K562 (cell line): ENCODE results near the gene ZNF554. TPM values are rescaled to one million over a fixed set of nuclear protein-coding genes. Genes with fewer than 3 reads are reported as not detected.

ENCODE experiments used
- EGR1 ChIP-seq: fragments of 450-650 bp; conservative IDR thresholded peaks from 2 replicates; pipeline ENCODE4 v1.6.1; 2017; ENCODE audit warnings: mild to moderate bottlenecking
- ESRRA ChIP-seq: fragments of 450-650 bp; IDR thresholded peaks from 2 replicates; pipeline ENCODE4 v1.6.1; 2014; ENCODE audit warnings: low read depth, mild to moderate bottlenecking, moderate library complexity, borderline replicate concordance
- FOS ChIP-seq: IDR thresholded peaks from 3 replicates; pipeline ENCODE4 v1.6.1; 2011; ENCODE audit not compliant: insufficient read length; ENCODE audit errors: extremely low read depth
- HBP1 ChIP-seq: fragments of 450-650 bp; formaldehyde crosslinking; IDR thresholded peaks from 2 replicates; pipeline ENCODE4 v1.4.0; 2022; ENCODE audit warnings: missing genetic modification characterization
- ILF3 ChIP-seq: fragments of 450-650 bp; IDR thresholded peaks from 2 replicates; pipeline ENCODE4 v1.6.1; 2018; ENCODE audit warnings: antibody characterized with exemption, mild to moderate bottlenecking, moderate library complexity, borderline replicate concordance
- MEIS2 ChIP-seq: fragments of 450-650 bp; IDR thresholded peaks from 2 replicates; pipeline ENCODE4 v1.6.1; 2014; ENCODE audit warnings: mild to moderate bottlenecking; ENCODE audit not compliant: partially characterized antibody
- MTA2 ChIP-seq: fragments of 450-650 bp; IDR thresholded peaks from 2 replicates; pipeline ENCODE4 v1.6.1; 2016; ENCODE audit warnings: low read depth
- MTA3 ChIP-seq: fragments of 450-650 bp; formaldehyde crosslinking; IDR thresholded peaks from 2 replicates; pipeline ENCODE4 v1.6.1; 2017; ENCODE audit warnings: mild to moderate bottlenecking, borderline replicate concordance
- NBN ChIP-seq: fragments of 450-650 bp; IDR thresholded peaks from 2 replicates; pipeline ENCODE4 v1.6.1; 2016; ENCODE audit warnings: low read depth, mild to moderate bottlenecking
- PCBP2 ChIP-seq: fragments of 200-400 bp; formaldehyde crosslinking; IDR thresholded peaks from 2 replicates; pipeline ENCODE4 v1.6.1; 2018; ENCODE audit warnings: low read length, low read depth, mild to moderate bottlenecking, moderate library complexity; ENCODE audit not compliant: poor library complexity, severe bottlenecking
- U2AF2 ChIP-seq: fragments of 200-400 bp; formaldehyde crosslinking; optimal IDR thresholded peaks from 2 replicates; pipeline ENCODE3; 2017; ENCODE audit warnings: low read depth, mild to moderate bottlenecking, low read length
- YBX1 ChIP-seq: fragments of 450-650 bp; IDR thresholded peaks from 2 replicates; pipeline ENCODE4 v1.7.1; 2016; ENCODE audit warnings: mild to moderate bottlenecking
- ZBTB1 ChIP-seq: sonication (generic); formaldehyde crosslinking; IDR thresholded peaks from 2 replicates; pipeline ENCODE4 v1.8.1; 2023; ENCODE audit warnings: missing genetic modification reagents, low read depth, mild to moderate bottlenecking, borderline replicate concordance
- ZBTB7A ChIP-seq: IDR thresholded peaks from 2 replicates; pipeline ENCODE4 v1.6.1; 2011; ENCODE audit warnings: low read depth, mild to moderate bottlenecking, low read length, moderate library complexity, borderline replicate concordance; ENCODE audit not compliant: control insufficient read depth
- polyA plus RNA-seq, 8 experiments: library from polyadenylated mRNA; depleted of rRNA in 4 of 8; stranded (reverse) in 5 of 8; unstranded in 3 of 8; fragments of >200 nt; fragmentation: Nextera tagmentation in 2 of 8; fragmentation: Illumina TruSeq in 1 of 8; extraction: Ambion mirVana in 2 of 8; extraction: Trizol in 1 of 8; gene quantifications; 2 replicates each; pipeline versions ENCODE4 v1.2.1 to v1.2.3, GENCODE V29; 2011 to 2014; ENCODE audit warnings: inconsistent platforms in 1 of 8, missing spikeins in 1 of 8
- total RNA-seq, 7 experiments: library from RNA; depleted of rRNA in 6 of 7; stranded (reverse); fragments of >200 nt in 6 of 7; fragmentation: Illumina TruSeq in 2 of 7; extraction: Trizol in 2 of 7; gene quantifications; 2 replicates each; pipeline versions ENCODE4 v1.2.1 to v1.2.3, GENCODE V29; 2011 to 2021; ENCODE audit warnings: low replicate concordance in 1 of 7
- TF ChIP-seq, protein P1 (sequence below), 3 experiments: IDR thresholded peaks in 2 of 3; conservative IDR thresholded peaks in 1 of 3; 2 replicates each; pipeline ENCODE4 v1.5.1; 2011 to 2012; ENCODE audit warnings: low read length in 3 of 3, mild to moderate bottlenecking in 3 of 3, control low read depth in 2 of 3, improper control_type of control experiment in 1 of 3, inconsistent platforms in 1 of 3, low read depth in 1 of 3, mixed read lengths in 1 of 3, moderate library complexity in 1 of 3; ENCODE audit not compliant: insufficient read depth in 2 of 3
- TF ChIP-seq, protein P2 (sequence below): sonication (generic); formaldehyde crosslinking; IDR thresholded peaks from 2 replicates; pipeline ENCODE4 v1.8.1; 2023; ENCODE audit warnings: missing genetic modification reagents, mild to moderate bottlenecking, borderline replicate concordance
- TF ChIP-seq, protein P3 (sequence below): fragments of 250-450 bp; sonication (Bioruptor Pico); IDR thresholded peaks from 2 replicates; pipeline ENCODE4 v1.5.0; 2020; ENCODE audit warnings: mild to moderate bottlenecking

ZNF554 gene
- total and polyA plus RNA-seq, 9 of the 15 experiments (the other 6 are each of a cell fraction or from before 2014, with no cell fraction given), result 0.07 to 1.8 (median 1.1) TPM

- TF ChIP-seq HBP1 (CRISPR knock-in tag), result no peak
- TF ChIP-seq, protein P1, sequence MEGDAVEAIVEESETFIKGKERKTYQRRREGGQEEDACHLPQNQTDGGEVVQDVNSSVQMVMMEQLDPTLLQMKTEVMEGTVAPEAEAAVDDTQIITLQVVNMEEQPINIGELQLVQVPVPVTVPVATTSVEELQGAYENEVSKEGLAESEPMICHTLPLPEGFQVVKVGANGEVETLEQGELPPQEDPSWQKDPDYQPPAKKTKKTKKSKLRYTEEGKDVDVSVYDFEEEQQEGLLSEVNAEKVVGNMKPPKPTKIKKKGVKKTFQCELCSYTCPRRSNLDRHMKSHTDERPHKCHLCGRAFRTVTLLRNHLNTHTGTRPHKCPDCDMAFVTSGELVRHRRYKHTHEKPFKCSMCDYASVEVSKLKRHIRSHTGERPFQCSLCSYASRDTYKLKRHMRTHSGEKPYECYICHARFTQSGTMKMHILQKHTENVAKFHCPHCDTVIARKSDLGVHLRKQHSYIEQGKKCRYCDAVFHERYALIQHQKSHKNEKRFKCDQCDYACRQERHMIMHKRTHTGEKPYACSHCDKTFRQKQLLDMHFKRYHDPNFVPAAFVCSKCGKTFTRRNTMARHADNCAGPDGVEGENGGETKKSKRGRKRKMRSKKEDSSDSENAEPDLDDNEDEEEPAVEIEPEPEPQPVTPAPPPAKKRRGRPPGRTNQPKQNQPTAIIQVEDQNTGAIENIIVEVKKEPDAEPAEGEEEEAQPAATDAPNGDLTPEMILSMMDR (IDR thresholded peaks at IDR 0.05 in 2 of 3, conservative IDR thresholded peaks at IDR 0.05 in 1 of 3; ENCODE audit: insufficient read depth in 2 of 3, low read depth in 1 of 3, low read length in 3 of 3), result peak; percentile 47 to 58 (median 57)
- TF ChIP-seq ZBTB7A, result peak; percentile 98
- TF ChIP-seq, protein P2, sequence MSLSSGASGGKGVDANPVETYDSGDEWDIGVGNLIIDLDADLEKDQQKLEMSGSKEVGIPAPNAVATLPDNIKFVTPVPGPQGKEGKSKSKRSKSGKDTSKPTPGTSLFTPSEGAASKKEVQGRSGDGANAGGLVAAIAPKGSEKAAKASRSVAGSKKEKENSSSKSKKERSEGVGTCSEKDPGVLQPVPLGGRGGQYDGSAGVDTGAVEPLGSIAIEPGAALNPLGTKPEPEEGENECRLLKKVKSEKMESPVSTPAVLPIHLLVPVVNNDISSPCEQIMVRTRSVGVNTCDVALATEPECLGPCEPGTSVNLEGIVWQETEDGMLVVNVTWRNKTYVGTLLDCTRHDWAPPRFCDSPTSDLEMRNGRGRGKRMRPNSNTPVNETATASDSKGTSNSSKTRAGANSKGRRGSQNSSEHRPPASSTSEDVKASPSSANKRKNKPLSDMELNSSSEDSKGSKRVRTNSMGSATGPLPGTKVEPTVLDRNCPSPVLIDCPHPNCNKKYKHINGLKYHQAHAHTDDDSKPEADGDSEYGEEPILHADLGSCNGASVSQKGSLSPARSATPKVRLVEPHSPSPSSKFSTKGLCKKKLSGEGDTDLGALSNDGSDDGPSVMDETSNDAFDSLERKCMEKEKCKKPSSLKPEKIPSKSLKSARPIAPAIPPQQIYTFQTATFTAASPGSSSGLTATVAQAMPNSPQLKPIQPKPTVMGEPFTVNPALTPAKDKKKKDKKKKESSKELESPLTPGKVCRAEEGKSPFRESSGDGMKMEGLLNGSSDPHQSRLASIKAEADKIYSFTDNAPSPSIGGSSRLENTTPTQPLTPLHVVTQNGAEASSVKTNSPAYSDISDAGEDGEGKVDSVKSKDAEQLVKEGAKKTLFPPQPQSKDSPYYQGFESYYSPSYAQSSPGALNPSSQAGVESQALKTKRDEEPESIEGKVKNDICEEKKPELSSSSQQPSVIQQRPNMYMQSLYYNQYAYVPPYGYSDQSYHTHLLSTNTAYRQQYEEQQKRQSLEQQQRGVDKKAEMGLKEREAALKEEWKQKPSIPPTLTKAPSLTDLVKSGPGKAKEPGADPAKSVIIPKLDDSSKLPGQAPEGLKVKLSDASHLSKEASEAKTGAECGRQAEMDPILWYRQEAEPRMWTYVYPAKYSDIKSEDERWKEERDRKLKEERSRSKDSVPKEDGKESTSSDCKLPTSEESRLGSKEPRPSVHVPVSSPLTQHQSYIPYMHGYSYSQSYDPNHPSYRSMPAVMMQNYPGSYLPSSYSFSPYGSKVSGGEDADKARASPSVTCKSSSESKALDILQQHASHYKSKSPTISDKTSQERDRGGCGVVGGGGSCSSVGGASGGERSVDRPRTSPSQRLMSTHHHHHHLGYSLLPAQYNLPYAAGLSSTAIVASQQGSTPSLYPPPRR, result no peak
- peak; percentile 97 for TF ChIP-seq MTA3
- TF ChIP-seq PCBP2, result no peak
- TF ChIP-seq YBX1, result no peak
- TF ChIP-seq, protein P3, sequence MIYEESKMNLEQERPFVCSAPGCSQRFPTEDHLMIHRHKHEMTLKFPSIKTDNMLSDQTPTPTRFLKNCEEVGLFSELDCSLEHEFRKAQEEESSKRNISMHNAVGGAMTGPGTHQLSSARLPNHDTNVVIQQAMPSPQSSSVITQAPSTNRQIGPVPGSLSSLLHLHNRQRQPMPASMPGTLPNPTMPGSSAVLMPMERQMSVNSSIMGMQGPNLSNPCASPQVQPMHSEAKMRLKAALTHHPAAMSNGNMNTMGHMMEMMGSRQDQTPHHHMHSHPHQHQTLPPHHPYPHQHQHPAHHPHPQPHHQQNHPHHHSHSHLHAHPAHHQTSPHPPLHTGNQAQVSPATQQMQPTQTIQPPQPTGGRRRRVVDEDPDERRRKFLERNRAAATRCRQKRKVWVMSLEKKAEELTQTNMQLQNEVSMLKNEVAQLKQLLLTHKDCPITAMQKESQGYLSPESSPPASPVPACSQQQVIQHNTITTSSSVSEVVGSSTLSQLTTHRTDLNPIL (CRISPR knock-in tag), result no peak
- TF ChIP-seq ILF3, result 0 out of 2 replicates have a peak, but pooled peaks have one; percentile 11
- peak; percentile 66 for TF ChIP-seq MTA2
- TF ChIP-seq U2AF2, result no peak
- no peak for TF ChIP-seq ZBTB1 (CRISPR knock-in tag)
- peak; percentile 79 for TF ChIP-seq NBN
- peak; percentile 53 for TF ChIP-seq EGR1
- TF ChIP-seq MEIS2, result peak; percentile 64
- TF ChIP-seq FOS, result peak; percentile 100
- TF ChIP-seq ESRRA, result peak; percentile 51; the same call in 1 of the 2 replicates
Measured at GRCh38 chr19:2840794-2841791, 21.4 kb downstream of the ZNF554 start, which contains the start of gene ZNF555 (continued).
